SK-N-SH treated with all-trans-retinoic acid at 6 μM for 48 hours (cell line): ENCODE results near the gene XRCC3.

Source experiments
- ATAC-seq: fragments of 200-7000 bp; cut with Tn5 transposase; 3 replicates; pipeline ENCODE4 v1.9.1; 2020; ENCODE audit warnings: mild to moderate bottlenecking, moderate library complexity
- ARNTL ChIP-seq: fragments of 450-650 bp; formaldehyde crosslinking; IDR thresholded peaks from 2 replicates; pipeline ENCODE4 v1.5.0; 2020; ENCODE audit warnings: low read depth, mild to moderate bottlenecking, moderate library complexity, borderline replicate concordance
- BACH2 ChIP-seq: fragments of 250-450 bp; sonication (Bioruptor Pico); IDR thresholded peaks from 2 replicates; pipeline ENCODE4 v1.9.0; 2021; ENCODE audit warnings: mild to moderate bottlenecking, borderline replicate concordance
- CREB5 ChIP-seq: fragments of 250-450 bp; sonication (Bioruptor Pico); IDR thresholded peaks from 2 replicates; pipeline ENCODE4 v1.5.1; 2020; ENCODE audit warnings: low read depth, mild to moderate bottlenecking, moderate library complexity
- CSDC2 ChIP-seq: fragments of 250-450 bp; sonication (Bioruptor Pico); IDR thresholded peaks from 2 replicates; pipeline ENCODE4 v1.5.0; 2020; ENCODE audit warnings: mild to moderate bottlenecking, moderate library complexity
- CSRNP3 ChIP-seq: fragments of 250-450 bp; sonication (Bioruptor Pico); IDR thresholded peaks from 2 replicates; pipeline ENCODE4 v1.5.1; 2021; ENCODE audit warnings: mild to moderate bottlenecking, moderate library complexity
- ESRRG ChIP-seq: fragments of 250-450 bp; sonication (Bioruptor Pico); IDR thresholded peaks from 2 replicates; pipeline ENCODE4 v1.6.1; 2021; ENCODE audit warnings: mild to moderate bottlenecking
- GLIS3 ChIP-seq: fragments of 250-450 bp; sonication (Bioruptor Pico); IDR thresholded peaks from 2 replicates; pipeline ENCODE4 v1.5.0; 2020; ENCODE audit warnings: mild to moderate bottlenecking, moderate library complexity
- ISL1 ChIP-seq: fragments of 250-450 bp; sonication (Bioruptor Pico); IDR thresholded peaks from 2 replicates; pipeline ENCODE4 v2.1.2; 2022; ENCODE audit warnings: mild to moderate bottlenecking, moderate library complexity
- OSR1 ChIP-seq: fragments of 250-450 bp; sonication (Bioruptor Pico); IDR thresholded peaks from 2 replicates; pipeline ENCODE4 v1.8.0; 2022; ENCODE audit warnings: moderate library complexity, mild to moderate bottlenecking, inconsistent platforms
- PATZ1 ChIP-seq: fragments of 250-450 bp; sonication (Bioruptor Pico); IDR thresholded peaks from 2 replicates; pipeline ENCODE4 v1.8.0; 2020; ENCODE audit warnings: mild to moderate bottlenecking, moderate library complexity, borderline replicate concordance
- PPARA ChIP-seq: fragments of 250-450 bp; sonication (Bioruptor Pico); IDR thresholded peaks from 2 replicates; pipeline ENCODE4 v1.5.0; 2020; ENCODE audit warnings: mild to moderate bottlenecking, borderline replicate concordance
- RARB ChIP-seq: fragments of 250-450 bp; sonication (Bioruptor Pico); IDR thresholded peaks from 2 replicates; pipeline ENCODE4 v1.8.0; 2021; ENCODE audit warnings: mild to moderate bottlenecking, moderate library complexity
- SNAI2 ChIP-seq: fragments of 250-450 bp; sonication (Bioruptor Pico); IDR thresholded peaks from 2 replicates; pipeline ENCODE4 v1.5.0; 2020; ENCODE audit warnings: mild to moderate bottlenecking, moderate library complexity
- TCF4 ChIP-seq: fragments of 250-450 bp; sonication (Bioruptor Pico); IDR thresholded peaks from 2 replicates; pipeline ENCODE4 v1.8.0; 2021; ENCODE audit warnings: mild to moderate bottlenecking, moderate library complexity, borderline replicate concordance
- TOX ChIP-seq: fragments of 250-450 bp; sonication (Bioruptor Pico); IDR thresholded peaks from 2 replicates; pipeline ENCODE4 v1.8.0; 2021; ENCODE audit warnings: mild to moderate bottlenecking, moderate library complexity, borderline replicate concordance
- ZC3H10 ChIP-seq: fragments of 250-450 bp; sonication (Bioruptor Pico); IDR thresholded peaks from 2 replicates; pipeline ENCODE4 v1.5.1; 2021; ENCODE audit warnings: mild to moderate bottlenecking, moderate library complexity
- ZFP3 ChIP-seq: fragments of 250-450 bp; sonication (Bioruptor Pico); IDR thresholded peaks from 2 replicates; pipeline ENCODE4 v1.5.0; 2020; ENCODE audit warnings: mild to moderate bottlenecking, moderate library complexity
- ZFP30 ChIP-seq: fragments of 450-650 bp; formaldehyde crosslinking; IDR thresholded peaks from 2 replicates; pipeline ENCODE4 v1.5.0; 2022; ENCODE audit warnings: mild to moderate bottlenecking, moderate library complexity
- ZNF565 ChIP-seq: fragments of 450-650 bp; formaldehyde crosslinking; conservative IDR thresholded peaks from 2 replicates; pipeline ENCODE4 v1.5.0; 2020; ENCODE audit warnings: low read depth, mild to moderate bottlenecking, moderate library complexity
- ZNF8 ChIP-seq: fragments of 450-650 bp; formaldehyde crosslinking; IDR thresholded peaks from 2 replicates; pipeline ENCODE4 v1.5.0; 2020; ENCODE audit warnings: mild to moderate bottlenecking, moderate library complexity
- TF ChIP-seq, protein P1 (sequence below): fragments of 250-450 bp; sonication (Bioruptor Pico); IDR thresholded peaks from 2 replicates; pipeline ENCODE4 v1.5.0; 2020; ENCODE audit warnings: mild to moderate bottlenecking, moderate library complexity
- TF ChIP-seq, protein P2 (sequence below): fragments of 250-450 bp; sonication (Bioruptor Pico); IDR thresholded peaks from 2 replicates; pipeline ENCODE4 v1.8.0; 2021; ENCODE audit warnings: low read depth, mild to moderate bottlenecking, moderate library complexity, borderline replicate concordance

Gene XRCC3

GRCh38 chr14:103714063-103714724, 1.1 kb downstream of the XRCC3 start (continued):
- no peak for TF ChIP-seq PATZ1
- no peak for TF ChIP-seq ZFP3 (CRISPR knock-in tag)
- no peak for TF ChIP-seq ZC3H10 (CRISPR knock-in tag)
- TF ChIP-seq ZFP30 (CRISPR knock-in tag): no peak
- no peak for TF ChIP-seq GLIS3 (CRISPR knock-in tag)
- no peak for TF ChIP-seq ARNTL (CRISPR knock-in tag)
- no peak for TF ChIP-seq RARB (CRISPR knock-in tag)
- TF ChIP-seq ISL1 (CRISPR knock-in tag): no peak

DNA sequence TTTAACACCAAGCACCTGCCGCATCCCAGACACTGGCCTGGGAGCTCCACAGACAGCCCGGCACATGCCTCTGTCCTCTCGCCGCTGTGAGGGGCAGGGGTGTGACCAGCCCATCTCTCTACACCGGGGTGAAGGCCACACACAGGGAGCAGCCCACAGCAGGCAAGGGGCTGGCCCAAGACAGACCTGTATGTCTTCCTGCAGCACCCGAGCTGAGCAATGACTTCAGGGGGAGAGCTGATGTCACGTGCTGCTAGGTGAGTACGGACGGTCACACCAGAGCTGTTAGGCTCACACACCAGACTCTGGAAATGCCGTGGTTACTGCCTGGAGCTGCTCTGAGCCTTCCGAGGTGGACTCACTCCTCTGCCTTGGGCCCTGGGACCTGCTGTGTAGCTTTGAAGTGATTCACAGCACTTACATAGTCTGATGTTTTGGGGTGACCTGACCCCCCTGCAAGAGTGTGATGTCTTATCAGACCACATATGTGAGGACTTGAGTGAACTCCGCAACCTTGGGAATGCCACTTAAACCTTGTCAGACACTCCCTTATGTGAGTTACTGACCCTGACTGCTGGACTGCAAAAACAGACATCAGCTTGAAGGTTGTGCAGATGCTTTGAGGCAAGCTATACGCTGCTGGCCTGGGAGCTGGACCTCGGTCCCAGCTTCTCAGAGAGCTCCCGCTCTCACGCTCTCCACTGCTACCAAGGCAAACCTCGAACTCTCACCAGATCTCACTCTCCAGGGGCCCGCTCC, 1.8 kb downstream of the XRCC3 start:
- no peak for ATAC-seq
- no peak for TF ChIP-seq ISL1 (CRISPR knock-in tag)
- TF ChIP-seq TCF4 (CRISPR knock-in tag): no peak
- TF ChIP-seq ESRRG (CRISPR knock-in tag): no peak
- TF ChIP-seq TOX: no peak
- TF ChIP-seq ZFP3 (CRISPR knock-in tag): no peak
- TF ChIP-seq CSDC2 (CRISPR knock-in tag): no peak
- TF ChIP-seq, protein P1, sequence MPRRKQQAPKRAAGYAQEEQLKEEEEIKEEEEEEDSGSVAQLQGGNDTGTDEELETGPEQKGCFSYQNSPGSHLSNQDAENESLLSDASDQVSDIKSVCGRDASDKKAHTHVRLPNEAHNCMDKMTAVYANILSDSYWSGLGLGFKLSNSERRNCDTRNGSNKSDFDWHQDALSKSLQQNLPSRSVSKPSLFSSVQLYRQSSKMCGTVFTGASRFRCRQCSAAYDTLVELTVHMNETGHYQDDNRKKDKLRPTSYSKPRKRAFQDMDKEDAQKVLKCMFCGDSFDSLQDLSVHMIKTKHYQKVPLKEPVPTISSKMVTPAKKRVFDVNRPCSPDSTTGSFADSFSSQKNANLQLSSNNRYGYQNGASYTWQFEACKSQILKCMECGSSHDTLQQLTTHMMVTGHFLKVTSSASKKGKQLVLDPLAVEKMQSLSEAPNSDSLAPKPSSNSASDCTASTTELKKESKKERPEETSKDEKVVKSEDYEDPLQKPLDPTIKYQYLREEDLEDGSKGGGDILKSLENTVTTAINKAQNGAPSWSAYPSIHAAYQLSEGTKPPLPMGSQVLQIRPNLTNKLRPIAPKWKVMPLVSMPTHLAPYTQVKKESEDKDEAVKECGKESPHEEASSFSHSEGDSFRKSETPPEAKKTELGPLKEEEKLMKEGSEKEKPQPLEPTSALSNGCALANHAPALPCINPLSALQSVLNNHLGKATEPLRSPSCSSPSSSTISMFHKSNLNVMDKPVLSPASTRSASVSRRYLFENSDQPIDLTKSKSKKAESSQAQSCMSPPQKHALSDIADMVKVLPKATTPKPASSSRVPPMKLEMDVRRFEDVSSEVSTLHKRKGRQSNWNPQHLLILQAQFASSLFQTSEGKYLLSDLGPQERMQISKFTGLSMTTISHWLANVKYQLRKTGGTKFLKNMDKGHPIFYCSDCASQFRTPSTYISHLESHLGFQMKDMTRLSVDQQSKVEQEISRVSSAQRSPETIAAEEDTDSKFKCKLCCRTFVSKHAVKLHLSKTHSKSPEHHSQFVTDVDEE (CRISPR knock-in tag): no peak
- no peak for TF ChIP-seq GLIS3 (CRISPR knock-in tag)
- no peak for TF ChIP-seq ARNTL (CRISPR knock-in tag)
- no peak for TF ChIP-seq ZC3H10 (CRISPR knock-in tag)

DNA sequence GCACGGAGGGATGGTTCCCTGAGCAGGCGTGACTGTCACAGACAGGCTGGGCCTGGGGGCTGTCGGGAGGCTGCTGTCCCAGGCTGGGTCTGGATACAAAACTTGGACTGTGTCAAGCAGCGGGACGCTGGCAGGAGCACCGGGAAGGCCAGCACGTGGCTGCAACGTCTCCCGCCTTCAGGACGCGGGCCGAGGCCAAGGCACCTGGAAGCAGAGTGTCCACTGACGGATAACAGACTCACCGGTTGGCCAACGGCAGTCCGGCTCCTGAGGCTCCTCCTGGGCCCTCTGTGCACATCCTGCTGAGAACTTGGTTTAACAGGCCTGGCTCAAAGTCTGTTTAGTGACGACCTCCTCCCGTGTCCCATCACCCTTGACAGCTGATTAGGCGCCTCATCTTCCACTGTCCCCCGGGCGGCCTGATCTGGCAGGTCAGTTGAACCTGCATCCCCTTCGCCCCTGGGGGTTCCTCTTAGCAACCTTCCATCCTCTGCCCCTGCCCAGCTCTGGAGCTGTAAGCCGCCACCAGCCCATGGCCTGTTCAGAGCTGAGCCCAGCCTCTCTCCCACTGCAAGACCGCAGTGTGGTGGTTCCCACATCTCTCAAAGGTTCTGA, 2.5 kb downstream of the XRCC3 start:
- no peak for ATAC-seq
- TF ChIP-seq, protein P2, sequence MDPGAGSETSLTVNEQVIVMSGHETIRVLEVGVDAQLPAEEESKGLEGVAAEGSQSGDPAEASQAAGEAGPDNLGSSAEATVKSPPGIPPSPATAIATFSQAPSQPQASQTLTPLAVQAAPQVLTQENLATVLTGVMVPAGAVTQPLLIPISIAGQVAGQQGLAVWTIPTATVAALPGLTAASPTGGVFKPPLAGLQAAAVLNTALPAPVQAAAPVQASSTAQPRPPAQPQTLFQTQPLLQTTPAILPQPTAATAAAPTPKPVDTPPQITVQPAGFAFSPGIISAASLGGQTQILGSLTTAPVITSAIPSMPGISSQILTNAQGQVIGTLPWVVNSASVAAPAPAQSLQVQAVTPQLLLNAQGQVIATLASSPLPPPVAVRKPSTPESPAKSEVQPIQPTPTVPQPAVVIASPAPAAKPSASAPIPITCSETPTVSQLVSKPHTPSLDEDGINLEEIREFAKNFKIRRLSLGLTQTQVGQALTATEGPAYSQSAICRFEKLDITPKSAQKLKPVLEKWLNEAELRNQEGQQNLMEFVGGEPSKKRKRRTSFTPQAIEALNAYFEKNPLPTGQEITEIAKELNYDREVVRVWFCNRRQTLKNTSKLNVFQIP (CRISPR knock-in tag): no peak
- no peak for TF ChIP-seq ZFP3 (CRISPR knock-in tag)
- TF ChIP-seq, protein P1 (CRISPR knock-in tag): no peak
- TF ChIP-seq GLIS3 (CRISPR knock-in tag): no peak
- TF ChIP-seq ARNTL (CRISPR knock-in tag): no peak
- TF ChIP-seq TOX: no peak
- no peak for TF ChIP-seq ISL1 (CRISPR knock-in tag)
- TF ChIP-seq ZC3H10 (CRISPR knock-in tag): no peak
- TF ChIP-seq CREB5 (CRISPR knock-in tag): no peak
- no peak for TF ChIP-seq ZNF565 (CRISPR knock-in tag)
- no peak for TF ChIP-seq OSR1 (CRISPR knock-in tag)
- no peak for TF ChIP-seq CSRNP3 (CRISPR knock-in tag)
- TF ChIP-seq ZNF8 (CRISPR knock-in tag): no peak
- TF ChIP-seq PPARA: no peak
- TF ChIP-seq SNAI2 (CRISPR knock-in tag): no peak
- TF ChIP-seq BACH2 (CRISPR knock-in tag): no peak
- no peak for TF ChIP-seq TCF4 (CRISPR knock-in tag)
